ENCODE measurements around the gene DNAH3. TPM values are rescaled to one million over a fixed set of nuclear protein-coding genes. Genes with fewer than 3 reads are reported as not detected.

DNAH3 gene
- total RNA-seq, 1 experiment from 2014 or later, result 0.15 TPM

DNA sequence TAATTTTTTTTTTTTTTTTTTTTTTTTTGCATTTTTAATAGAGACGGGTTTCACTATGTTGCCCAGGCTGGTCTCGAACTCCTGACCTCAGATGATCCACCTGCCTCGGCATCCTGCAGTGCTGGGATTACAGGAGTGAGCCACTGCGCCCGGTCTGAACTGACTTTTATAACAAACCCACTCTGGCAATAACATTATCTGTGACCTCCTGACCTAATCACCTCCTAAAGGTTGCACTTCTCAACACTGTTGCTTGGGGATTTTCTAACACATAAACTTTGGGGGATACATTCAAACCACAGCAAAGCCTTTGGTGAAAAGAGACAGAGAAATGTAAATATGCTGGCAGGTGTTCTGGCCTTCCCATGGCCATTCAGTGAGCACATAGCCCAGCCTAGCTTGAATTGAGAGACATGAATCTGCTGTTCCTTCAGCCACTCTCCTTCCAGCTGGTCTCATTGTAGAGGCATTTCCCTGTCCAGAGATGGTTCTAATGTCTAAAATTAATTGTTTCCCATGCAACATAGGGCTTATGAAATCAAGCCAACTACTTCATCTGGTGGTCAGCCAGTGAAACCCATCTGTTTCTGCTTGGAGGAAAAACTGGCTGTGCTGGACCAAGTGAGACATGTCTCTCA lies 221.8 kb downstream of the DNAH3 start:
- peaks cover 0 to 4% of the 10 kb centered on the region in 2 experiments; a peak in 1 of 4 replicates for H3K4me1 ChIP-seq (ENCODE audit: control insufficient read depth in 1 of 2, insufficient read depth in 2 of 2, low read length in 2 of 2)
- ATAC-seq (no peak), DNase-seq (ENCODE audit: low read depth, low spot score) (no peak)
- no peaks in the 10 kb centered on the region for H3K79me2 ChIP-seq (ENCODE audit: insufficient read depth, low read length)
- no peaks in the 10 kb centered on the region for H3K9me3 ChIP-seq (ENCODE audit: control insufficient read depth in 1 of 2, insufficient read depth in 1 of 2, low read depth in 1 of 2, low read length in 2 of 2)
- RAD21 ChIA-PET (ENCODE audit: low non-redundant PET in 1 of 2, low total read pairs in 2 of 2, uncharacterized antibody in 2 of 2, unreplicated experiment in 2 of 2), result no interaction called here
- no peaks in the 10 kb centered on the region for H3K36me3 ChIP-seq (ENCODE audit: control insufficient read depth in 1 of 2, insufficient read depth in 2 of 2, low read length in 2 of 2)
- BruUV-seq (replicated peaks), result no TSS peak
- no peaks in the 10 kb centered on the region for H4K20me1 ChIP-seq (ENCODE audit: insufficient read depth)
- intact Hi-C loops (cut with micrococcal nuclease), result no loop called here
- TF ChIP-seq, protein P1, sequence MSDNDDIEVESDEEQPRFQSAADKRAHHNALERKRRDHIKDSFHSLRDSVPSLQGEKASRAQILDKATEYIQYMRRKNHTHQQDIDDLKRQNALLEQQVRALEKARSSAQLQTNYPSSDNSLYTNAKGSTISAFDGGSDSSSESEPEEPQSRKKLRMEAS (IDR thresholded peaks at IDR 0.05), result no peak
- no peak for TF ChIP-seq JUND (IDR thresholded peaks at IDR 0.05)
- no peak for TF ChIP-seq ZNF274 (IDR thresholded peaks at IDR 0.05; ENCODE audit: low read depth, low read length)
- TF ChIP-seq YY1 (IDR thresholded peaks at IDR 0.05; ENCODE audit: extremely low read depth, insufficient replicate concordance, low read depth, low read length), result no peak
- TF ChIP-seq, protein P2, sequence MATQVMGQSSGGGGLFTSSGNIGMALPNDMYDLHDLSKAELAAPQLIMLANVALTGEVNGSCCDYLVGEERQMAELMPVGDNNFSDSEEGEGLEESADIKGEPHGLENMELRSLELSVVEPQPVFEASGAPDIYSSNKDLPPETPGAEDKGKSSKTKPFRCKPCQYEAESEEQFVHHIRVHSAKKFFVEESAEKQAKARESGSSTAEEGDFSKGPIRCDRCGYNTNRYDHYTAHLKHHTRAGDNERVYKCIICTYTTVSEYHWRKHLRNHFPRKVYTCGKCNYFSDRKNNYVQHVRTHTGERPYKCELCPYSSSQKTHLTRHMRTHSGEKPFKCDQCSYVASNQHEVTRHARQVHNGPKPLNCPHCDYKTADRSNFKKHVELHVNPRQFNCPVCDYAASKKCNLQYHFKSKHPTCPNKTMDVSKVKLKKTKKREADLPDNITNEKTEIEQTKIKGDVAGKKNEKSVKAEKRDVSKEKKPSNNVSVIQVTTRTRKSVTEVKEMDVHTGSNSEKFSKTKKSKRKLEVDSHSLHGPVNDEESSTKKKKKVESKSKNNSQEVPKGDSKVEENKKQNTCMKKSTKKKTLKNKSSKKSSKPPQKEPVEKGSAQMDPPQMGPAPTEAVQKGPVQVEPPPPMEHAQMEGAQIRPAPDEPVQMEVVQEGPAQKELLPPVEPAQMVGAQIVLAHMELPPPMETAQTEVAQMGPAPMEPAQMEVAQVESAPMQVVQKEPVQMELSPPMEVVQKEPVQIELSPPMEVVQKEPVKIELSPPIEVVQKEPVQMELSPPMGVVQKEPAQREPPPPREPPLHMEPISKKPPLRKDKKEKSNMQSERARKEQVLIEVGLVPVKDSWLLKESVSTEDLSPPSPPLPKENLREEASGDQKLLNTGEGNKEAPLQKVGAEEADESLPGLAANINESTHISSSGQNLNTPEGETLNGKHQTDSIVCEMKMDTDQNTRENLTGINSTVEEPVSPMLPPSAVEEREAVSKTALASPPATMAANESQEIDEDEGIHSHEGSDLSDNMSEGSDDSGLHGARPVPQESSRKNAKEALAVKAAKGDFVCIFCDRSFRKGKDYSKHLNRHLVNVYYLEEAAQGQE (IDR thresholded peaks at IDR 0.05; ENCODE audit: low read depth), result no peak
- no peak for TF ChIP-seq SIN3A (IDR thresholded peaks at IDR 0.05; ENCODE audit: low read depth)
- TF ChIP-seq POLR2A (IDR thresholded peaks at IDR 0.05; ENCODE audit: borderline replicate concordance, extremely low read depth, insufficient read depth, insufficient read length), result no peak
- TF ChIP-seq CBX3 (IDR thresholded peaks at IDR 0.05; ENCODE audit: low read depth), result no peak
- TF ChIP-seq CEBPB (IDR thresholded peaks at IDR 0.05; ENCODE audit: low read depth), result no peak
- TF ChIP-seq SP1 (IDR thresholded peaks at IDR 0.05; ENCODE audit: low read depth), result no peak
- TF ChIP-seq EZH2phosphoT487 (IDR thresholded peaks at IDR 0.05; ENCODE audit: borderline replicate concordance), result no peak
- TF ChIP-seq ZFX (IDR thresholded peaks at IDR 0.05), result no peak
- TF ChIP-seq, protein P3, sequence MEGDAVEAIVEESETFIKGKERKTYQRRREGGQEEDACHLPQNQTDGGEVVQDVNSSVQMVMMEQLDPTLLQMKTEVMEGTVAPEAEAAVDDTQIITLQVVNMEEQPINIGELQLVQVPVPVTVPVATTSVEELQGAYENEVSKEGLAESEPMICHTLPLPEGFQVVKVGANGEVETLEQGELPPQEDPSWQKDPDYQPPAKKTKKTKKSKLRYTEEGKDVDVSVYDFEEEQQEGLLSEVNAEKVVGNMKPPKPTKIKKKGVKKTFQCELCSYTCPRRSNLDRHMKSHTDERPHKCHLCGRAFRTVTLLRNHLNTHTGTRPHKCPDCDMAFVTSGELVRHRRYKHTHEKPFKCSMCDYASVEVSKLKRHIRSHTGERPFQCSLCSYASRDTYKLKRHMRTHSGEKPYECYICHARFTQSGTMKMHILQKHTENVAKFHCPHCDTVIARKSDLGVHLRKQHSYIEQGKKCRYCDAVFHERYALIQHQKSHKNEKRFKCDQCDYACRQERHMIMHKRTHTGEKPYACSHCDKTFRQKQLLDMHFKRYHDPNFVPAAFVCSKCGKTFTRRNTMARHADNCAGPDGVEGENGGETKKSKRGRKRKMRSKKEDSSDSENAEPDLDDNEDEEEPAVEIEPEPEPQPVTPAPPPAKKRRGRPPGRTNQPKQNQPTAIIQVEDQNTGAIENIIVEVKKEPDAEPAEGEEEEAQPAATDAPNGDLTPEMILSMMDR (IDR thresholded peaks at IDR 0.05 in 2 of 3, conservative IDR thresholded peaks at IDR 0.05 in 1 of 3; ENCODE audit: borderline replicate concordance in 1 of 3, insufficient read depth in 1 of 3, low read depth in 2 of 3, low read length in 2 of 3), result no peak
- TF ChIP-seq TCF7L2 (IDR thresholded peaks at IDR 0.05; ENCODE audit: borderline replicate concordance, extremely low read depth, insufficient read depth, insufficient read length), result no peak
- no peak for TF ChIP-seq RAD21 (IDR thresholded peaks at IDR 0.05; ENCODE audit: low read depth)
- no peak for TF ChIP-seq FOSL1 (IDR thresholded peaks at IDR 0.05; ENCODE audit: low read depth)
- no peak for TF ChIP-seq POLR2AphosphoS5 (IDR thresholded peaks at IDR 0.05; ENCODE audit: low read depth, low read length)
- H3K9ac ChIP-seq (ENCODE audit: low read length), result no peak overlapping the region
- no peak overlapping the region for H3K4me2 ChIP-seq (ENCODE audit: low read length)
- no peak overlapping the region for H3K4me3 ChIP-seq (replicated peaks in 1 of 2; ENCODE audit: low read depth in 1 of 2, low read length in 2 of 2)
- POLR2A ChIA-PET, result no interaction called here
- H2AFZ ChIP-seq (ENCODE audit: low read depth, low read length, poor library complexity, severe bottlenecking), result no peak overlapping the region
- CTCF ChIA-PET, result no interaction called here
- H3K9me2 ChIP-seq (ENCODE audit: insufficient read depth), result no peaks in the 10 kb centered on the region
- no peaks in the 10 kb centered on the region for H3K27me3 ChIP-seq (ENCODE audit: insufficient read depth, low read length)
- no peak overlapping the region for H3K27ac ChIP-seq (ENCODE audit: low read depth, low read length)
